ENCODE data around the gene KBTBD2.

GRCh38 chr7:32887395-32887794 is 4.2 kb downstream of the KBTBD2 start:
- TF ChIP-seq CTCF (IDR thresholded peaks at IDR 0.05) = no peak
- TF ChIP-seq POLR2A (IDR thresholded peaks at IDR 0.05) = no peak
